Activated CD8-positive, alpha-beta memory T cell treated with anti-CD3 and anti-CD28 coated beads, Interleukin-2, amount 50 U/mL, for 4 hours (primary cell): Measurements from ENCODE around the gene ZNF341.
"Not testable (repeated sequence)": the region's sequence is repeated elsewhere in the genome, so short reads cannot be mapped to it uniquely, and the experiment has no call there.

Experiments used
- DNase-seq: peaks from one replicate; pipeline ENCODE4 v3.0.0-alpha.2; 2020

The ZNF341 gene

DNA sequence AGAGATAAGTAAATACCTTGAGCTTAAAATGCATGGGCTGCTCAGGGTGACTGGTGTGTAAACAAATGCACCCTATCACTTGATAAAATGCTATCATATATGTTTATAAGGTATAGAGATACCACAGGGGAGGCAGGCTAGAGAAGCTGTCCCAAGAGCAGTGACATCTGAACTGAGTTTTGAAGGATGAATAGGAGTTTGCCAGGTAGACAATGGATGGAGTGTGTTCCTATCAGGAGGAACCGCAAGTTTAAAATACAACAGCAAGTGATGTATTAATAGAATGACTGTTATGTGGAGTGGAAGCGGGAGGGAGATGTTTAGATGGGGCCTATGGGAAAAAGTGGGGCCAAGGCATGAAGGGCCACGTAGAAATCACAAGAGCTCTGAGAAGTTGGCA lies 40.6 kb downstream of the ZNF341 start:
- DNase-seq = no peak

DNA sequence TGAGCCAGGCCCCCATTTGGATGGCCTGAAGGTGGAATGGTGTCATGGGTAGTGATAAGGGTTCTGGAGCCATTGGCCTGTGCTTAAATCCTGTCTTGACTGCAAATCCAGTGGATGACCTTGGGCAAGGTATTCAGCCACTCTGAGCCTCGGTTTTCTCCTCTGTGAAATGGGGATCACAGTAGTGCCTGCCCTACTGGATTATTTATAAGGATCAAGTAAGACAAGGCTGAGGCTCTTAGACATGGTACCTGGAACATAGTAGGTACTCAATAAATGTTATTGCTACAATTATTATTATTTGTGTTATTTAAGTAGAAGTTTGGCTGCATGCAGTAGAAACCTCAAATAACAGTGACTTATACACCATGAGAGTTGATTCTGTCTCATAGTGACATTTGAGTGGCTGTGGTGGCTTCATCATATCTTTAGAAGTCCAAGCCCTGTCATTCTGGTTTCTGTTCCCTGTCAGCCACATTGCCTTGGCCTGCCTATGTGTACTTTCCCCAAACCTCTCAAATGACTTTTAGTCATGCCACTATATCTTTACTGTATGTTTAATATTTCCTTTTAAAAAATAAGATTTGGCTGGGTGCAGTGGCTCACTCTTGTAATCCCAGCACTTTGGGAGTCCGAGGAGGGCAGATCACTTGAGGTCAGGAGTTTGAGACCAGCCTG lies 41.8 kb downstream of the ZNF341 start:
- DNase-seq = no peak

DNA sequence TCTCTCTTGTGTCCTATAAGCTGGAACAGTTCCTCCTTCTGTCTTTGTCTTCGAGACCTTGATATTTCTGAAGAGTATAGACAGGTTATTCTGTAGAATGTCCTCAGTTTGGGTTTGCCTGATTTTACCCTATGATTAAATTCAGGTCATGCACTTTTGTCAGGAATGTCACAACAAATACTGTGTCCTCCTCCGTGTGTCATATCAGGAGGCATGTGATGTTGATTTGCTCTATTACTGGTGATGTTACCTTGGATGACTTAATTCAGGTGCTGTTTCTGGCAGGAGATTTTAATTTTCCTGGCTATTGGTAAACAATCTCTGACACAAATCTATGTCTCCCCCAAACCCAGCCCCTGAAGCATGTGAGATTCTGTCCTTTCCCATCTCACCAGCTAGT lies 46.0 kb downstream of the ZNF341 start:
- DNase-seq = no peak

DNA sequence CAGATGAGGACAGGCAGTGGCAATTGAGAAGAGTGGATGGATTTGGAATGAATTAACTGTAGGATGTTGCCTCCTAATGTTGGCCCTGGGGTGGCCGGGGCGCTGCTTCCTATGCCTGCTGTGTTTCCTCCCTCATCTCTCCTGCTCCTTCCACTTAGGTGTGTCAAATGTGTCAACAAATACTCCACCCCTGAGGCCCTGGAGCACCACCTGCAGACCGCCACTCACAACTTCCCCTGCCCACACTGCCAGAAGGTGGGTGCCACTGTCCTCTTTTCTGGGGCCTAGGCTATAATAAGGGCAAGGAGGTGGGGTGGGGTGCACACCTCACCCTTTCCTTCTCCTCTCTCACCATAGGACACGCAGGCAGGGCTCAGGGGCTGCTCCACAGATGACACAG lies 49.3 kb downstream of the ZNF341 start:
- no peak for DNase-seq

DNA sequence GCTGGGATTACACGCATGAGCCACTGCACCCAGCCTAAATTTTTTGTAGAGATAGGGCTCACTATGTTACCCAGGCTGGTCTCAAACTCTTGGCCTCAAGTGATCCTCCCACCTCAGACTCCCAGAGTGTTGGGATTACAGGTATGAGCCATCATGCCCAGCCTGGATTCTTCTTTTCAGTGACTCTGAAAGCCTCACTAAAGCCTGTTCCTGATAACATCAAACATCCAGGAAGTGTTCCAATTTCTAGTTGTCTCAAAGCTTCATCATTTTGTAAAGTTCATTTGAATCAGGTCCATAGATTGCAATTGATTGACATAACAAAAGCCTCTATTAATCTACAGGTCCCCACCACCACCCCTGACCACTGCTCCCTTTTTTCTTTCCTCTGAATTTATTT lies 50.1 kb downstream of the ZNF341 start:
- no peak for DNase-seq

DNA sequence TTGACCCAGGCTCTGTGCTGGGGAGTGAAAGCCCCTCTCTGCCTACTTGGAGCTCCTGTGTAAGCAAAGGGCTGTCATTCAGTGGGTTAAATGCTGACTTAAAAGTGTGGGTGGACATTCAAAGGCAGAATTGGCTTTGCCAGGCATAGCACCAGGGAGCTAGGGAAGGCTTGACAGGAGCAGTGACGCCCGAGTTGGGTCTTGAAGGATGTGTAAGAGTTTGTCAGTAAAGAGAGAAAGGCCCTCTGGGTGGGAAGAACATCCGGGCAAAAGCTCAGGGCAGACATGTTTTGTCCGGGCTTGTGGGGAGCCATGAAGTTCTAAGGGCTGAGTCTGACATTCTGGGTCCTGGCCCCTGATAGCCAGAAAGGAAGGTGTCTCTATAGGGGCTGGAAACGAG lies 51.5 kb downstream of the ZNF341 start:
- DNase-seq = no peak

DNA sequence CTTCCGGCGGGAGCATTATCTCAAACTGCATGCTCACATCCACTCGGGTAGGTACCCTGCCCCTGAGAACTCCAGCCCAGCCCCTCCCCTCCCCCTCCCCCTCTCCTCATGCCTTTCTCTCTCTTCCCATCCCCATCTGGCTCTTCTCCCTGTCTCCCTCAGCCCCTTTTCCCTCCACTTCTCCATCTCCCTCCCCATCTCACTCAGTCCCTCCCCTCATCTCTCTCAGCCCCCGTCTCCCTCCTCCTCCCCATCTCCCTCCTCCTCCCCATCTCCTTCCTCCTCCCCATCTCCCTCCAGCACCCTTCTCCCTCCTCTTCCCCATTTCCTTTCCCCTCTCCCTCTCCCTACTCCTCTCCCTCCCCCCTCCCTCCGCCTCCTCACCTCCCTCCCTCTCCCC lies 52.0 kb downstream of the ZNF341 start:
- no peak for DNase-seq

DNA sequence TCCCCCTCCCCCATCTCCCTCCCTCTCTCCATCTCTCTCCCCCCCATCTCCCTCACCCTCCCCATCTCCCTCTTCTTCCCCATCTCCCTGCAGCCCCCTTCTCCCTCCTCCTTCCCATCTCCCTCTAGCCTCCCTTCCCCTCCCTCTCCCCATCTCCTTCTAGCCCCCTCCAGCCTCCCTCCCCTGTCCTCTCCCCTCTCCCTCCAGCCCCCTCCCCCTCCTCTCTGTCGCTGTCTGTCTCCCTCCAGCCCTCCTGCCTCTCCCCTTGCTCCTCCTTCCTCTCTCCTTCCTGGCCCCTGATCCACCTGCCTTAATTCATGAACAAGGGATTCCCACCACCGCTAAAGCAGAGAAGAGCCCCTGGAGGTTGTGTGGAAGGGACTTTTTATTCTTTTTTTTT lies 52.4 kb downstream of the ZNF341 start:
- DNase-seq = no peak

DNA sequence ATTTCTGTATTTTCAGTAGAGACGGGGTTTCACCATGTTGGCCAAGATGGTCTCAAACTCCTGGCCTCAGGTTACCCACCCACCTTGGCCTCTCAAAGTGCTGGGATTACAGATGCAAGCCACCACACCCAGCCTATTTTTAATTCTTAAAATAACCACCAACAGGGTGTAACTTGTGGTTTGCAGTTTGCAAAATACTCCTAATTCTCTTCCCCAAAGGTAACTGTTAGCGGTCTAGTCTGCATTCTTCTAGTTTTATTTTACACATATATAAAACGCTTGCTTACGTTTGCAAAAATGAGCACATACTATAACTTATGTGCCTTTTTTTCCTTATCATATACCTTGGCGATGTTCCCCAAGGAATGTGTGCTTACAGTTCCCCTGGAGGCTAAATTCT lies 53.7 kb downstream of the ZNF341 start:
- DNase-seq = no peak

DNA sequence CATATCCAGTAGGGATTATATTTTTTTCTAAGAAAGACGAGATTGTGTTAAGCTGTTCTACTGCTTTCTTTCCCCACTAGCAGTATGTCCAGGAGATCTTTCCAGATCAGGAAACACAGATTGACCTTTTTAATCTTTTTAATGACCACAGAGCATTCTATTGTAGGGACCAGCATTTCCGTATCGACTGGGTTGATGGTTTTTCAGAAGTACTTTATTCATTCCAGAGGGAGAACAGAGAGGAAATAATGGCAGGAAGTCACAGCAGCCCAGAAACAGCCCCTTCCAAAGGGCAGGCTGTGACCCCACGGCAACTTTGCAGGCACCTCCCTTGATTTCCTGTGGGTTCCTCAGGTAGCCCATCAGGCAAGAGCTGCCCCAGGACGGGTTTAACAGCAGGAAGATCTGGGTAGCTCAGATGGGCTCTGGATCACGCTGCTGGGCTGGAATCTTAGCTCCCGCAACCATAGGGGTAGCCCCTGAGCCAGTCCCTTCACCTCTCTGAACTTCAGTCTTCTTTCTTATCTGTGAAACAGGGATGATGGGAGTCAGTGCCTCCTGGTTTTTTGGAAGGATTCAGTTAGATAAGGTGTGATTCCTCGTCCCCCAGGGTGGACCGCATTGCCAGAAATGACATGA lies 55.6 kb downstream of the ZNF341 start:
- no peak for DNase-seq

DNA sequence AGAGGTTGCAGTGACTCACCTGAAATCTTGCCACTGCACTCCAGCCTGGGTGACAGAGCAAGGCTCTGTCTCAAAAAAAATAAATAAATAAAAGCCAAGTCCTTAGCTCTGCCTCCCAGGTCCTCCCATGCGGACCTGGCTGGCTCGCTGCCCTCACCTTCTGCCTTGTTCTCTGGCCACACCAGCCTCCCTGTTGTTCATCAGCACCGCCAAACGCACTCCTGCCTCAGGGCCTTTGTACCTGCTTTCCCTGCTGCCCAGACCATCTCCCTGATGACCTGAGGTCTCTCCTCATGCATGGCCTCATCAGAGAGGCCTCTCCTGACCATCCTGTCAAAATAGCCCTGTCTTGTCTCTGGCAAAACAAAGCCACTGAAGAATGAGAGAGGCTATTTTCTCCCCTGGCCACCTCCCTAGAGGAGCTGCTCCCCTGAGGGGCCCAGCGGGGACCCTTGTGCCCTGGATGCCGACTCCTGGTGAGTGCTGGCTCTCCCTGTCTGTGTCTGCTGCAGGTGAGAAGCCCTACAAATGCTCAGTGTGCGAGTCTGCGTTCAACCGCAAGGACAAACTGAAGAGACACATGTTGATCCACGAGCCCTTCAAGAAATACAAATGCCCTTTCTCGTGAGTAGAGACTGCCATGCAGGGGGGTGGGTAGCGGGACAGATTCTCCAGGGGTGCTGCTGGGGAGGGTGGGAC lies 56.7 kb downstream of the ZNF341 start:
- no peak for DNase-seq

DNA sequence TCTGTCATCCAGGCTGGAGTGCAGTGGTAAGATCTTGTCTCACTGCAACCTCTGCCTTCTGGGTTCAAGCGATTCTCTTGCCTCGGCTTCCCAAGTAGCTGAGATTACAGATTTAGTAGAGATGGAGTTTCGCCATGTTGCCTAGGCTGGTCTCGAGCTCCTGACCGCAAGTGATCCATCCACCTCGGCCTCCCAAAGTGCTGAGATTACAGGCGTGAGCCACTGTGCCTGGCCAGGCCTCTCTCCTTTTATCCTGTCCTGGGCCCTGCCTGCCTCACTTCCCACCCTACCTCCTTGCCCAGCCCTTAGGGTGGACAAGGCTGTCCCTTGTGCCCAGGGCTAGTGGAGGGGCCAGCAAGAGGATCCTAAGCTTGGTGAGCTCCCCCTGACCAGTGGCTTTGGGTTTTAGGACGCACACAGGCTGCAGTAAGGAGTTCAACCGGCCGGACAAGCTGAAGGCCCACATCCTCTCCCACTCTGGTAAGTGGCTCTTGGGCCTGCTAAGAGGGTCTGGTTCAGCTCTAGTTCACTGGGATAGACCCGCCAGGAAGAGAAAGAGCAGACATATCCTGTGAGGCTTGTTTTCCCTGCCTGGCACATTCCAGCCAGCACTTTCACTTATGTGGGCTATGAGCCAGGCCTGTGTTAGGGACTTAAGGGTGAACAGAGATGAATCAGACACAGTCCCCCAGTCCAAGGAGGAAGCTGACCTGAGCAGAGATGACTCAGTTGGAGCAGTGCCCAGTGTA lies 57.5 kb downstream of the ZNF341 start:
- DNase-seq = no peak

DNA sequence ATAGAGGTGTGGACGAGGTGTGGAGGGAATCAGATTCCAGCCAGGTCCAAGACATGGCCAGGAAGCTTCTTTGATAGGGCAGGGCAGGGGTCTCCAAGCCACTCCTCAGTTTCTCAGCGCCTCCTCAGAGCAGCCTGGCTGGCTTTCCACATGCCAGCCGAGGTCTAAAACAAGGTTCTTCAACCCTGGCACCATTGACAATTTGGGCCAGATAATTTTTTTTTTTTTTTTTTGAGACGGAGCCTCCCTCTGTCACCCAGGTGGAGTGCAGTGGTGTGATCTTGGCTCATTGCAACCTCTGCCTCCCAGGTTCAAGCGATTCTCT lies 58.0 kb downstream of the ZNF341 start:
- DNase-seq = no peak

DNA sequence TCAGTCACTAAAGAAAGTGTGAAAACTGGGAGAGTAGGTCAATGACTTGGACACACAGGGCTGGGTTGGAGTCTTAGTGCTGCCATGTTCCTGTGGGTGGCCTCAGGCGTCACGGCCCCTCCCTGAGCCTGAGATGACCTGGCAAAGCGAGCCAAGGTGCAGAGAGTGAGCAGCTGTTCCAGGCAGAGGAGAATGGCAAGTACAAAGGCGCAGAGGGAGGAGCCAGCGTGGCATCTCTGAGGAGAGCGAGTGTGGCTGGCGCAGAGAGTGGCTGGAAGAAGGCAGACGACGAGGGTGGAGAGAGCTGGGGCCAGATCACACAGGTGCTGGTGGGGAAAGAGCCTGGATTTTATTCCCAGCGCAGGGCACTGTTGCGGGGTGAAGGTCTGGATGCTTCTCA lies 58.8 kb downstream of the ZNF341 start:
- DNase-seq = no peak

DNA sequence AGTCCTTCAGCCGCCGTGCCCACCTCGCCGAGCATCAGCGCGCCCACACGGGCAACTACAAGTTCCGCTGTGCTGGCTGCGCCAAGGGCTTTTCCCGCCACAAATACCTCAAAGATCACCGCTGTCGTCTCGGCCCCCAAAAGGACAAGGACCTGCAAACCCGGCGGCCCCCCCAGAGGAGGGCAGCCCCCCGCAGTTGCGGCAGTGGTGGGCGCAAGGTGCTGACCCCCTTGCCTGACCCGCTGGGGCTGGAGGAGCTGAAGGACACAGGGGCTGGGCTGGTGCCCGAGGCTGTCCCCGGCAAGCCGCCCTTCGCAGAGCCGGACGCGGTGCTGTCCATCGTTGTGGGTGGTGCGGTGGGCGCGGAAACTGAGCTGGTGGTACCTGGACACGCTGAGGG lies 59.2 kb downstream of the ZNF341 start:
- DNase-seq = no peak

DNA sequence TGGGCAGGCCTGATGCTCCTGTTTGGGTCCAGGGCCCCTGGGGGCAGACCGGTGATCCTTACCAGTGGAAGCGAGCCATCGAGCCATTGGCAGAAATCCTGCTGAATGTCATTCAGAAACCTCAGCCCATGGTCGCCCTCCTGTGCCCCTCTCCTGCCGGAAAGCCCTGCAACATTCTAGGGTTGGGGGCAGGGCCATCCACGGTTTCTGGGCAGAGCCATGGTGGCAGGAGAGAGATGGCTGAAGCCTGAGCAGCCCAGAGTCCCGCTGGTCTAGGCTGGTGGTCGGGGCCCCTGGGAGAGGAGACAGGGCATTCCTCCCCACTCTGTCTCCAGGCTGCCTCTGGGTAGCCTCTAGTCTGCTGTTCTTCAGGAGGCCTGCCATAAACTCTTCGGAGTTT lies 59.7 kb downstream of the ZNF341 start:
- no peak for DNase-seq

DNA sequence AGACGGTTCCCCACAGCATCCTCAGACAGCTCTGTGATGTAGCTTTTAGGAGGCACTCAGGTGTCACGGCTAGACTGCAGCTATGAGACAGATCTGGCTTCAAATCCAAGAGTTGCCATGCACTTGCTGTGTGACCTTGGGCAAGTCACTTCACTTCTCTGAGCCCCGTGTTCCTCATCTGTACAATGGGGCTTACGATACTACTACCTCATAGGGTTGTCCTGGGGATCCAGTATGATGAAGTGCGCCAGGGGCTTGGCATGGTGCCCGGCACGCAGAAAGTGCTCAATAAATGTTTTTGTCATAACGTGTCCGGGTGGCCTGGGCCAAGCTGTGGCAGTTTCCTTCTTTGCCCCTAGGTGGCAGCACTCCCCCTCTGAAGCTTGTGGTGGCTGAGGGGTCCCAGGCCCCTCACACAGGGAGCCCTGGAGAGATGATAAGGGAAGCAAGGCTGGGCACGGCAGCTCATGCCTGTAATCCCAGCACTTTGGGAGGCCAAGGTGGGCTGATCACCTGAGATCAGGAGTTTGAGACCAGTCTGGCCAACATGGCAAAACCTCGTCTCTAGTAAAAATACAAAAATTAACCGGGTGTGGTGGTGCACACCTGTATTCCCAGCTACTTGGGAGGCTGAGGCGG lies 60.3 kb downstream of the ZNF341 start:
- peak; percentile 61 for DNase-seq

DNA sequence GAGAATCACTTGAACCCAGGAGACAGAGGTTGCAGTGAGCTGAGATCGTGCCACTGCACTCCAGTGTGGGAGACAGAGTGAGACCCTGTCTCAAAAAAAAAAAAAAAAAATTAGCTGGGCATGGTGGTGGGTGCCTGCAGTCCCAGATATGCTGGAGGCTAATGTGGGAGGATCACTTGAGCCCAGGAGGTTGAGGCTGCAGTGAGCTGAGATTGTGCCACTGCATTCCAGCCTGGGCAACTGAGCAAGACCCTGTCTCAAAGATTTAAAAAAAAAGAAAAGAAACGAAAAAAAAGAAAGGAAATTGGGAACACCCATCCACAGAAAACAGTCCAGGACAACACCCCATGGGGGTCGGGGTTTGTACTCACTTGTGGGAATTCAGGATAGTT lies 60.8 kb downstream of the ZNF341 start:
- not testable (repeated sequence) for DNase-seq

DNA sequence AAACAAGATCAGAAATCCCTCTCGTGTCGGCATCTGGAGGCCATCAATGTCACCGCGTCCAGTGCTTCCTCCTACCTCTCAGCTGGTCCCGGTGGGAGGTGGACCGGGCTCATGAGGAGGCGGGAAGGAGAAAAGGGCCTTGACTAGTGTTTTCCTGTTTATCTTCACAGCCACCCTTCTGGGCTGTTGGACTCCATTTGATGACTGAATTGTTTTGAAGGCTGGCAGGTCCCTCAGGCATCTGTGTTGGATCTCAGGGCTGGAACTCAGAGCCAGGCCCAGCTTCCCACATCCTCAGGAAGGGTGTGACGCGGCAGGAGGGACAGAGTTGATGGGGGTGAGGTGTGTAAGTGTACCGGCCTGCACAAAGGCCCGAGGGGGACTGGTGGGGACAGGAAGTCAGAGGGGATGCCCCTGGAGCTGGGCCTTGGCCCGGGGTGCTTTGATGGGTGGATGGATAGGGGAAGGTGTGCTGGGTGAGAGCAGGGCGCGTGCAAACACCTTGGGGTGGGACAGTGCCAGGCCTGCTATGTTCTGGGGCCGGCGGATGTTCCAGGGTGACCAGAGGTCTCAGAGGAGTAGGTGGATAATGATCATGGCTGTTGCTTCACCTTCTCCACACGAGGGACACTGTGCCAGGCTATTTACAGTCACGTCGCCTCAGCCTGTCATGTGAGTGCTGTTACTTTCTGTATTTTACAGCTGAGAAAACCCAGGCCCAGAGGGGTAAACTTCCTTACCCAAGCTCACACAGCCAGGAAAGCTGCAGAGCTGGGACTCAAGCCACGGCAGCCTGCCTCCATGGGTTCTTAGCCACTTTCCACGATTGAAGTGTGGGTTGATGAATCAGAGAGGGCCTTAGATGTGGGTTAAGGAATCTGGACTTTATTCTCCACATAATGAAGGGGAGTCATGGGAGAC lies 61.5 kb downstream of the ZNF341 start:
- no peak for DNase-seq

DNA sequence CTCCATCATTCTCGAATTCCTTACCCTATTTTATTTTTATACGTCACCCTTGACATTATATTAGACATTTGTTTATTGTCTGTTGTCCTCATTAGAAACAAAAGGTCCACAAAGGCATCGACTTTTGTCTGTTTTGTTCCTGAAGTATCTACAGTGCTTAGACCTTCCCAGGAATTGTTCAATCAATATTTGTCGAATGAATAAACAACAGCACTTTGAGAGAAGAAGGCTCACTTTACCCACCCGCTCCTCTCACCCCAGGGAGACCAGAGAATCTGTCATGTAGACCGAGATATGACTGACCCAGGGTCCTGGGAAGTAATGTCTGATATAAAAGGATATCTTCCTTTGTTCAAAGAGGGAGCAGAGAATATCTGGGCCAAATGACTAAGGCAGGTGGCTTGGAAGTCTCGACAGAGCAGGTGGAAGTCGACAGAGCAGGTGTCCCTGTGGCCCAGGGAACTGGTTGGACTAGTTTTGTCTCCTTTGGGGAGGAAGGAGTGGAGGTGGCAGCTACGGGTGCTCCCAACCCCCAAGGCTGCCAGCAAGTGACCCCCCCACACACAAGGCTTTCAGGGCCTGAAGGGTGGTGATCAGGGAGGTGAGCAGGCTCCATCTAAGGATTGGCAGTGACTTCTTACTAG lies 64.6 kb downstream of the ZNF341 start:
- no peak for DNase-seq

DNA sequence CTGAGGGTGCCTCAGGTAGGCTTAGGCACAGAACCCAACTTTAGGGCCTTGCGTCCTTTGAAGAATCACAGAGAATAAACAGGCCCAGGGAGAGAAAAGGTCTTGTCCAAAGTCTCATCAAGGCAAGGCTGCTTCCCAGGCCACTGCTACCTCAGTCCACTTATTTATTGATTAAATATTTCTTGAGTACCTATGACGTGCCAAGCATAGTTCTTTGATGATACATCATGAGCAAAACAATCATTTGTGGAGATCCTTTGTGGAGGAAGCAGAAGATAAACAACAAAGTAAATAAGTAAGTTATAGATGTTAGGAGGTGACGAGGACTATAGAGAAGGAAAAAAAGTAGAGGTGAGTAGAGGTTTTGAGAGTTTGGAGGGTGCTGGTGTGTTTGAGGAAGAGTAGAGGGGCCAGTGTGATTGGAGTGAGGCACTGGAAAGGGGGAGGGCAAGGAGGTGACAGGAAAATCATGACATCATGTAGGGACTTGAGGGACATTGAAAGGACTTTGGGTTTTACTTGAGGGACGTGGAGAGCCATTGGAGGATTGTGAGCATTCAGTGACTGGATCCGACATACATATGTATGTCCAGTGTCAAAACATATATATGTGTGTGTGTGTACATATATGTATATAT lies 65.2 kb downstream of the ZNF341 start:
- no peak for DNase-seq
